ENCODE data around the gene KCNT1.
A peak's percentile ranks its signal among the peaks of the same experiment; 100 is the strongest.

Gene KCNT1

DNA sequence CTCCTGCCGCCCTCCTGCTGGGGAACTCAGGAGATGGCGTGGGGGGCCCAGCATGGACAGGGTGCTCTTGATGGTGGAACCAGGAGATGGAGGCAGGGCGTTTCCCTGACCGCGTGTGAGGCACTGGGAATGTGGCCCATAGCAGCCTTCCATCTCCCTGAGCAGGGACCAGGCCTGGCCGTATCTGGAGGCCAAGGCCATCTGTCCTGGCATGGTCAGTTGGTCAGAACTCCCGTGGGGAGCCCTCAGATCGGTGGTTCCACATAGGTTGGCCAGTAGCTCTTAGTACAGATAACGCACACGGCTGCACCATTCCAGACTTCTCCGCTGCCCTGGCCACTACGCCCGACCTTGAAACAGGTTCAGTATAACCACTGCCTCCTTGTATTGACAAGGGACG is 77.6 kb downstream of the KCNT1 start:
- TF ChIP-seq, protein P1, sequence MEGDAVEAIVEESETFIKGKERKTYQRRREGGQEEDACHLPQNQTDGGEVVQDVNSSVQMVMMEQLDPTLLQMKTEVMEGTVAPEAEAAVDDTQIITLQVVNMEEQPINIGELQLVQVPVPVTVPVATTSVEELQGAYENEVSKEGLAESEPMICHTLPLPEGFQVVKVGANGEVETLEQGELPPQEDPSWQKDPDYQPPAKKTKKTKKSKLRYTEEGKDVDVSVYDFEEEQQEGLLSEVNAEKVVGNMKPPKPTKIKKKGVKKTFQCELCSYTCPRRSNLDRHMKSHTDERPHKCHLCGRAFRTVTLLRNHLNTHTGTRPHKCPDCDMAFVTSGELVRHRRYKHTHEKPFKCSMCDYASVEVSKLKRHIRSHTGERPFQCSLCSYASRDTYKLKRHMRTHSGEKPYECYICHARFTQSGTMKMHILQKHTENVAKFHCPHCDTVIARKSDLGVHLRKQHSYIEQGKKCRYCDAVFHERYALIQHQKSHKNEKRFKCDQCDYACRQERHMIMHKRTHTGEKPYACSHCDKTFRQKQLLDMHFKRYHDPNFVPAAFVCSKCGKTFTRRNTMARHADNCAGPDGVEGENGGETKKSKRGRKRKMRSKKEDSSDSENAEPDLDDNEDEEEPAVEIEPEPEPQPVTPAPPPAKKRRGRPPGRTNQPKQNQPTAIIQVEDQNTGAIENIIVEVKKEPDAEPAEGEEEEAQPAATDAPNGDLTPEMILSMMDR (IDR thresholded peaks at IDR 0.05) = no peak

DNA sequence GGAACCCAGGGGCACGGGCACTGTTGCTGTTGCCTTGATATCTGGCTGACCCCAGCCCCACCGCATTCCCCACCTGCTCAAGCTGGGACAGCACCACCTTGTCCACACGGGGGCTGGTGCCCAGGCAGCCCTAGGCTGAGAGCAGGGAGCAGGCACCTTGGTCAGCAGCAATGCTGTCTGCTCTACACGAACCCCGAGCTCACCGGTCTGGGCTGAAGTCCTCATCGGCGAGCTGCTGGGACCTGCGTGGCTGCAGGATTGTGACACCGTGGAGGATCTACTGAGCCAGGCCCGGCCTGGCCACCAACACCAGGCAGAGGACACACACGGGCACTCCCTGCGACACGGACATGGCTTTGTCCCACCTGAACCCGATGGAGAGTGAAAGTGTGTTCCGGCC is 78.1 kb downstream of the KCNT1 start:
- TF ChIP-seq, protein P1 (IDR thresholded peaks at IDR 0.05) = no peak

DNA sequence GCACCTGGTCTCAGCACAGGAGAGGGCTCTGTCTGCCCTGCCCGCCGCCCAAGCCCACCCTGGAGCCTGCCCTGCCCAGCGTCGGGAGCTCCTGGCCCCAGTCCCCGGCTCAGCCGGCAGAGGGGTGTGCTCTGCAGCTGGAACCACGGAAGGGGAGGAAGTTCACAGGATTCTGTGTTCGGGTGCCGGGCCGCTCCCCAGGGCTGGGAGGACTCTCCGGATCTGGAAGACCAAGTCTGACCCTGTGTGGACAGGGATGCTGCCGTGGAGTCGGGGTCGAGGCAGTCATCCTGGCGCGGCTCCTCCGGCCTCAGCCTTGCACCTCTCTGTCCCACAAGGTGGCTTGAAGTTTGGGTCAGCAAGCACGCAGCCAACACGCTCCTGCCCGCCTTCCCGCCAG is 78.6 kb downstream of the KCNT1 start:
- TF ChIP-seq, protein P1 (IDR thresholded peaks at IDR 0.05) = no peak

DNA sequence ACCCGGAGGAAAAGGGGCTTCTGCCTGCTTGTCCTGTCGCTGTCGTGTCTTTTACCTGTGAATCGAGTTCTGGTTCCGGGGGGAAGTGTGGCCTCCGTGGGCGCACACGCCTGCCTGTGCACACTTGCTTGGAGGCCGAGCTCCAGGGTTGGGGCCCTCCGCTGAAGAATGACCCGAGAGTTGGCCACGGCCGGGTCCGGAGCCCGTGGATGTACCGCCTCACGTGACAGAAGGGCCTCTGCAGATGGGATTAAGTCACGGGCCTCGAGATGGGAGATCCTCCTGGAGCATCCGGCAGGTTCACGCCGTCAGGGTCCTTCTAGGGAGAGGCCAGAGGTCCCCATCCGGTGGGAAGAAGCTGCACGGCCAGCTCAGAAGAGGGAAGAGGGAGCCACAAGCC is 81.0 kb downstream of the KCNT1 start:
- TF ChIP-seq, protein P1 (IDR thresholded peaks at IDR 0.05) = no peak

DNA sequence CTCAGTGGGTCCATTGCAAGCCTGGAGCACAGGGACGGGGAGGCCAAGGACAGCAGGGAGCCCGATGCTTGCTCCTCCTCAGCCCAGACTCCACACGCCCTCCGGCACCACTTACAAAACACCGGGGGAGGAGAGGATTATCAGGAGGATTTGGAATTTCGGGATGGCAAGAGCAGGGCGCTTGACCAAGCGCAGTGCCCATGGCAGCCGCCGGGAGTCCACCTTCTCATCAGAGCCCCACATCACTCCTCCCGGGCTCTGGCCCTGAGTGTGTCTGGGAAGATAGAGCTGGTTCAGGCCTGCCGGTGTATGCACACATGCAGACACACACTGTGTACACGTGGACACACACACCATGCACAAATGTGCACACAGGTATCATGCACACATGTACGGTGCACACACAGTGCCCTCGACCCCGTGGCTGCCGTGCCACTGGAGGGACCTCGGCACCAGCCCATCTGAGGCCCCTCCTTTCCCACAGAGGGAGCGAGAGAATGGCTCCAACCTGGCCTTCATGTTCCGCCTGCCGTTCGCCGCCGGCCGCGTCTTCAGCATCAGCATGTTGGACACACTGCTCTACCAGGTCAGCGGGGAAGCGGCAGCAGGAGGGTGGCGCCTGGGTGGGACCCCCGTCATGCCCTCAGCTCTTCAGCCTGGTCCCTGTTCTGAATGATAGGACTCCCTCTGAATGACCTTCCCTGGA is 81.7 kb downstream of the KCNT1 start:
- TF ChIP-seq, protein P1 (IDR thresholded peaks at IDR 0.05) = peak; percentile 13; the same call in 1 of the 2 replicates

DNA sequence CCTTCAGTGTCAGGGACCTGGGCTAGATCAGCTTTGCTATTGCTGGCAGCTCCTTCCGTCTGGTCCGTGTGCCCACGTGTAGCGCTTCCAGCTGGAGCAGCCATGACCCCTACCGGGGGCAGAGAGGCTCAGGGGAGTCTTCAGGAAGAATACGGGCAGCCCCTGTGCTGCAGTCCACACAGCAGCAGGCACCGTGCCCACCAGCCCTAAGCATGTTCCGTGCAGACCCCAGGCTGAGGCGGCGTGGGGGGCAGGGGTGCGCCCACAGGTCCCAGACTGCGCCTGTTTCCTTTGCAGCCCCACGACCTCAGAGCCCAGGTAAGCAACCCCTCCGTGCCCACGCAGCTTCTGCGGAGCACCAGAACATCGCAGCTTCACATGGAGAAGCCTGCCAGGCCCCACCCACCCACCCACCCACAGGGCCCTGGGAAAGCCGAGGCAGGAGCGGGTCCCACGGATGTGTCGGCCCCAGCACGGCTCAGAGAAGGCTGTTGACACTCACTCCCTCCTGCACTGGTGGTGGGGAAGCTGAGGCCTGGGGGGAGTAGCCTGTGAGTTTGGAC is 83.1 kb downstream of the KCNT1 start:
- TF ChIP-seq, protein P1 (IDR thresholded peaks at IDR 0.05) = no peak

DNA sequence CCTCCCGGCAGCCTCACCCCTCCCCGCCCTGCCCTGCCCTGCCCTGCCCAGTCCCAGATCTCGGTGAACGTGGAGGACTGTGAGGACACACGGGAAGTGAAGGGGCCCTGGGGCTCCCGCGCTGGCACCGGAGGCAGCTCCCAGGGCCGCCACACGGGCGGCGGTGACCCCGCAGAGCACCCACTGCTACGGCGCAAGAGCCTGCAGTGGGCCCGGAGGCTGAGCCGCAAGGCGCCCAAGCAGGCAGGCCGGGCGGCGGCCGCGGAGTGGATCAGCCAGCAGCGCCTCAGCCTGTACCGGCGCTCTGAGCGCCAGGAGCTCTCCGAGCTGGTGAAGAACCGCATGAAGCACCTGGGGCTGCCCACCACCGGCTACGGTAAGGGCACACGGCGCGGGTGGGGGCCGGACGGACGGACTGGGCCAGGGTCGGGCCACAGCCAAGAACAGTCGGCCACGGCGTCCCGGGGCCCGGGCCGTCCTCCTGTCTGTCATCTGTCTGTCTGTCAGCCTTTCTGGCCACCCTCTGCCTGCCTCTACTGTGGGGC is 84.2 kb downstream of the KCNT1 start:
- TF ChIP-seq, protein P1 (IDR thresholded peaks at IDR 0.05) = no peak
